BLaER1 treated with 17β-estradiol and CSF1 and Interleukin-3, amounts not matched to agents 10 nM and 100 nM (cell line): ENCODE results near the gene STOML1.
A peak's percentile ranks its signal among the peaks of the same experiment; 100 is the strongest.

Source experiments
- H3K27ac ChIP-seq, 11 experiments: shearing (Covaris generic); formaldehyde crosslinking; 2 replicates each; pipeline ENCODE4 v1.8.1; 2022
- H3K27me3 ChIP-seq, 11 experiments: shearing (Covaris generic); formaldehyde crosslinking; 2 replicates each; pipeline ENCODE4 v1.8.1; 2022
- H3K36me3 ChIP-seq, 11 experiments: shearing (Covaris generic); formaldehyde crosslinking; 2 replicates each; pipeline ENCODE4 v1.8.1; 2022
- H3K4me1 ChIP-seq, 10 experiments: shearing (Covaris generic); formaldehyde crosslinking; 2 replicates each; pipeline ENCODE4 v1.8.1; 2022
- H3K4me2 ChIP-seq, 11 experiments: shearing (Covaris generic); formaldehyde crosslinking; 2 replicates each; pipeline ENCODE4 v1.8.1; 2022
- H3K4me3 ChIP-seq, 10 experiments: shearing (Covaris generic); formaldehyde crosslinking; 2 replicates each; pipeline ENCODE4 v1.8.1; 2022
- H3K9ac ChIP-seq, 11 experiments: shearing (Covaris generic); formaldehyde crosslinking; 2 replicates each; pipeline ENCODE4 v1.8.1; 2022
- H3K9me3 ChIP-seq, 11 experiments: shearing (Covaris generic); formaldehyde crosslinking; replicated peaks in 1 of 11; 2 replicates each; pipeline ENCODE4 v1.8.1; 2022
- H4K20me1 ChIP-seq, 11 experiments: shearing (Covaris generic); formaldehyde crosslinking; 2 replicates each; pipeline ENCODE4 v1.8.1; 2022
- Cebpa-rat ChIP-seq, 11 experiments: shearing (Covaris generic); IDR thresholded peaks; 2 replicates each; pipeline ENCODE4 v1.8.1; 2022

Gene STOML1

GRCh38 chr15:73935547-73935946 lies 56.5 kb downstream of the STOML1 start:
- H3K9ac ChIP-seq, result no peak overlapping the region
- peaks cover 0 to 16% (median 0%) of the 10 kb centered on the region in 11 experiments; a peak in 5 of 22 replicates for H4K20me1 ChIP-seq
- H3K4me3 ChIP-seq, result no peak overlapping the region
- H3K9me3 ChIP-seq, result no peaks in the 10 kb centered on the region
- no peaks in the 10 kb centered on the region for H3K36me3 ChIP-seq
- H3K27ac ChIP-seq, result no peak overlapping the region
- peaks cover 12 to 21% (median 17%) of the 10 kb centered on the region in 10 experiments for H3K4me1 ChIP-seq
- no peak overlapping the region for H3K4me2 ChIP-seq
- H3K27me3 ChIP-seq, result no peaks in the 10 kb centered on the region
- no peak for TF ChIP-seq Cebpa-rat (IDR thresholded peaks at IDR 0.05)

DNA sequence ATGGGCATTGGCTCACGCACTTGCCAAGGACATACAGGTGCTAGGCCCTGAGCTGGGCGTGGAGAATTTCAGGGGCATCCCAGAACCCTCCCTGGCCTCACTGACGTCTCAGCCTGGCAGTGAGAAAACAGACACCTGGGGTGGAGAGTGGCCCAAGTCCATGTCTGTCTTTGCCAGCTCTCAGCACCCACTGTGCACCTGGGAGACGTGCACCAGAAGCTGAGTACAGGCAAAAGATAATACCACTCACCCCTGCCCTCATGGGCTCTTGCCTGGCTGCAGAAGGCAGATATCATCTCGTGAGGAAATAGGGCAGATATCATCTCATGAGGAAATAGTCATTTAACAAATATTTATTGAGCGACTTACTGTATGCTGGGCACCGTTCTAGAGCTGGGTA lies 57.8 kb downstream of the STOML1 start:
- H3K27ac ChIP-seq, result no peak overlapping the region
- H3K9me3 ChIP-seq, result no peaks in the 10 kb centered on the region
- H3K4me3 ChIP-seq, result no peak overlapping the region
- H4K20me1 ChIP-seq, result peaks cover 0 to 18% (median 0%) of the 10 kb centered on the region in 11 experiments; a peak in 6 of 22 replicates
- H3K4me1 ChIP-seq, result peaks cover 15 to 30% (median 23%) of the 10 kb centered on the region in 10 experiments
- H3K27me3 ChIP-seq, result peaks cover 1 to 7% (median 5%) of the 10 kb centered on the region in 11 experiments; a peak in 20 of 22 replicates
- TF ChIP-seq Cebpa-rat (IDR thresholded peaks at IDR 0.05), result no peak
- H3K36me3 ChIP-seq, result no peaks in the 10 kb centered on the region
- no peak overlapping the region for H3K4me2 ChIP-seq
- no peak overlapping the region for H3K9ac ChIP-seq

DNA sequence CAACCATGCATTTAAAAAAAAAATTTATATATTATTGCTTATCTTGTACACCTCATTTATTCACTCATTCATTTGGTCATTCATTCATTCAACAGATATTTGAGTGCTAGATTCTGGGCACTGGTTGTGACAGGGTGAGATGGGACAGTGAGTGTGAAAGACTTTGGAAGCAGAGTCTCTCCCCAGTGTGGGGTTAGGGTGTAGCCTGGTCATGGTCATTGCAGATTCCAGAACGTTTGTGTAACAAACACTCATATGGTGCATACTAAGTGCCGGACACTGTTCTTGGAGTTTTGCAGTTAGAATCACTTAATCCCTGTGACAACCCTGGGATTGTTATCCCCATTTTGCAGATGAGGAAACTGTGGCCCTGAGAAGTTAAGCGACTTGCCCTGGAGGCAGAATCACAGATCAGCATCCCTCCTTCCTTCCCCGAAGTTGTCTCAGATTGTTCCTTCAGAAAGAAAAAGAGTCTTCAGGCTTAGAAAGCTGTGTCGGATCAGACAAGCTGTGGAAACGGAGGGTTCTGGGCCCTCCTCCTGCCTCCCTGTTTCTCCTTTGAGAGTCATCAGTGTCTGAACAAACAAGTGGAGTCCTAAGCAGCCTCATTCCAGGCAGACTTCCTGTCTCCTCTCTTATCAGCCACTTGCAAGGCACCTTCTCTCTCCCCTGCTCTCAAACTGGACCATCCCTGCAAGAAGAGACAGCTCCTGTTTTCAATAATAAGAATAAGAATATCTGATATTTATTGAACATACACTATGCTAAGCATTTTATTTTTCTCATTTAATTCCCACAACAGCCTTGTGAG lies 59.5 kb downstream of the STOML1 start:
- no peak overlapping the region for H3K9ac ChIP-seq
- peaks cover 0 to 23% (median 0%) of the 10 kb centered on the region in 11 experiments; a peak in 7 of 22 replicates for H4K20me1 ChIP-seq
- H3K27ac ChIP-seq, result no peak overlapping the region
- H3K9me3 ChIP-seq, result no peaks in the 10 kb centered on the region
- no peaks in the 10 kb centered on the region for H3K36me3 ChIP-seq
- H3K4me1 ChIP-seq, result peaks cover 22 to 43% (median 34%) of the 10 kb centered on the region in 10 experiments
- H3K27me3 ChIP-seq, result peaks cover 18 to 24% (median 22%) of the 10 kb centered on the region in 11 experiments
- no peak overlapping the region for H3K4me2 ChIP-seq
- TF ChIP-seq Cebpa-rat (IDR thresholded peaks at IDR 0.05), result no peak
- H3K4me3 ChIP-seq, result no peak overlapping the region

GRCh38 chr15:73931441-73931840 lies 60.7 kb downstream of the STOML1 start:
- Histone ChIP-seq H3K9me3 (no peaks in the 10 kb centered on the region), H3K27me3 (peaks cover 30 to 36% (median 34%) of the 10 kb centered on the region in 11 experiments), H3K4me2 (peak overlapping the region; percentile 38 to 83 (median 75)), H3K27ac (no peak overlapping the region), H3K4me3 (no peak overlapping the region), H3K36me3 (no peaks in the 10 kb centered on the region), H3K4me1 (peaks cover 33 to 49% (median 44%) of the 10 kb centered on the region in 10 experiments), H3K9ac (peak overlapping the region in 4 of 11 experiments; percentile 1 to 59 (median 10); a peak in 3 of 22 replicates), H4K20me1 (peaks cover 0 to 26% (median 7%) of the 10 kb centered on the region in 11 experiments; a peak in 11 of 22 replicates)
- no peak for TF ChIP-seq Cebpa-rat (IDR thresholded peaks at IDR 0.05)

- peak overlapping the region; percentile 38 to 83 (median 75) for H3K4me2 ChIP-seq
These were observed 61.3 kb downstream of the STOML1 start for GRCh38 chr15:73930790-73931281.

DNA sequence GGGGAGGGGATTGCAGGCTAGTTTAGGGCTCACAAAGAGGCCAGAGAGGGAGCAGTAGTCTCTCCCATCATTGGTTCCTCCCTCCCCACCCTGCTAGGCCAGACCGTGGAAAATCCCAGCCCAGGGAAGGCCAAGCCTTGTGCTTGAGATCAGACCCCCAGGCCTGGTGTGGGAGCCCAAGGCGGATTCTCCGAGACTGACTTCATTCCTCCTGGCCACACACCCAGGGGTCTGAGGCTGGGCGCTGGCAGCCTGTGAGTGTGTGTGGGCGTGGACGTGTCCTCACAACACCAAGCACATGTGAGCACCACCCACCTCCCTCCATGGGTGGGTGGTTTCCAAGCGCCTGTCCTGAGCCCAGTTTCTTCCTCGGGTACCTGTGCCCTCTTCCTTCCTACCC lies 61.7 kb downstream of the STOML1 start:
- H4K20me1 ChIP-seq, result peaks cover 0 to 28% (median 15%) of the 10 kb centered on the region in 11 experiments; a peak in 10 of 22 replicates
- no peak overlapping the region for H3K27ac ChIP-seq
- no peak overlapping the region for H3K4me3 ChIP-seq

More at GRCh38 chr15:73930790-73931281, 61.3 kb downstream of the STOML1 start:
- Histone ChIP-seq H3K27me3 (peaks cover 36 to 42% (median 39%) of the 10 kb centered on the region in 11 experiments), H3K4me3 (no peak overlapping the region), H3K36me3 (no peaks in the 10 kb centered on the region), H4K20me1 (peaks cover 0 to 28% (median 10%) of the 10 kb centered on the region in 11 experiments; a peak in 10 of 22 replicates), H3K9me3 (no peaks in the 10 kb centered on the region), H3K27ac (no peak overlapping the region), H3K9ac (peak overlapping the region in 3 of 11 experiments; percentile 9 to 59 (median 10); a peak in 4 of 22 replicates), H3K4me1 (peaks cover 39 to 54% (median 49%) of the 10 kb centered on the region in 10 experiments)
- TF ChIP-seq Cebpa-rat (IDR thresholded peaks at IDR 0.05), result no peak

DNA sequence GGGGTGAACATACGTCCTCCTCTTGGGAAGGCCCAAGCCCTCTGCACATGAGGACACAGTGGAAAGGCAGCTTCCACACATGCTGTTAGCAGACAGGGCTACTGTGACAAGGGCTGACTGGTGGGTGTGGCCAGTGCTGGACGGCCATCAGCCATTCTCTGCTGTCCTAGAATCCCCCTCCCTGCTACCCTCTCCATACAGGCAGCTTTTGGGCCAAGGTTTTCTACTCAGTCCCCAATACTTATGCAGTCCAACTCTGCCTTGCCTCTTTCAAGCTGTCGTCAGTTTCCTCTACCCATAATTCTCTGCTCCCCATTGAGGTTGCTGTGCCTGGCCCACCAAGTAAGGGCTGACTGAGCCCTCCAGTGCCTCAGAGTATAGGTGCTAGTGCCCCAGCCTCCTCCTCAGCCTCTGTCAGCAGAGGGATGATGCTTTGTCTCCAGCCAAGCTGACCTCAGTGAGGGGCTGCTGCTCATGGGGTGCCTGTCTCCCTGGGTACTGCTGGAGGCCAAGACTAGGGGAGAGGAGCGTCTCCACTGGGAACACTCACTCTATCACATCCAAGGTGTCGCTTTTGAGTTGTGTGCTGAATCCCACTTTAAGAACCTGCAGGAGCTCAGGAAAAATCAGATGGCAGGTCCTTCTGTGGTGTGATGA lies 63.0 kb downstream of the STOML1 start:
- no peaks in the 10 kb centered on the region for H3K36me3 ChIP-seq
- no peaks in the 10 kb centered on the region for H3K9me3 ChIP-seq
- H3K4me1 ChIP-seq, result peaks cover 56 to 72% (median 66%) of the 10 kb centered on the region in 10 experiments
- no peak overlapping the region; a peak in 1 of 20 replicates for H3K4me3 ChIP-seq
- peaks cover 38 to 51% (median 44%) of the 10 kb centered on the region in 11 experiments for H3K27me3 ChIP-seq
- TF ChIP-seq Cebpa-rat (IDR thresholded peaks at IDR 0.05), result no peak
- H3K27ac ChIP-seq, result no peak overlapping the region
- no peak overlapping the region; a peak in 1 of 22 replicates for H3K9ac ChIP-seq
- peaks cover 0 to 29% (median 16%) of the 10 kb centered on the region in 11 experiments; a peak in 10 of 22 replicates for H4K20me1 ChIP-seq
- H3K4me2 ChIP-seq, result peak overlapping the region in 5 of 11 experiments; percentile 4 to 42 (median 13); a peak in 4 of 22 replicates

More for the DNA sequence above, 61.7 kb downstream of the STOML1 start:
- Histone ChIP-seq H3K36me3 (no peaks in the 10 kb centered on the region), H3K4me2 (peak overlapping the region; percentile 38 to 83 (median 75); a peak in 19 of 22 replicates), H3K27me3 (peaks cover 38 to 46% (median 43%) of the 10 kb centered on the region in 11 experiments), H3K9me3 (no peaks in the 10 kb centered on the region), H3K9ac (peak overlapping the region in 1 of 11 experiments; percentile 14; a peak in 1 of 22 replicates), H3K4me1 (peaks cover 44 to 59% (median 53%) of the 10 kb centered on the region in 10 experiments)
- no peak for TF ChIP-seq Cebpa-rat (IDR thresholded peaks at IDR 0.05)
